Keratinocyte (primary cell): Measurements from ENCODE around the gene CATSPERZ. TPM values are rescaled to one million over a fixed set of nuclear protein-coding genes. Genes with fewer than 3 reads are reported as not detected.

Source experiments
- DNase-seq: peaks from one replicate; pipeline ENCODE4 v3.0.0-alpha.2; 2011; ENCODE audit warnings: low read depth, missing footprints, low spot score
- FAIRE-seq: peaks from 2 replicates; lab custom pipeline; 2011; peaks lifted over from hg19 to GRCh38; lab: Jason Lieb, UNC
- H2AFZ ChIP-seq: 2 replicates; pipeline ENCODE4 v1.6.0; 2012; ENCODE audit warnings: low read length, control low read depth, inconsistent platforms; ENCODE audit not compliant: control insufficient read depth
- H3K27ac ChIP-seq: 2 replicates; pipeline ENCODE4 v1.5.1; 2011; ENCODE audit warnings: low read length; ENCODE audit not compliant: control insufficient read depth, insufficient read depth
- H3K27me3 ChIP-seq: 3 replicates; pipeline ENCODE4 v1.6.0; 2011; ENCODE audit warnings: low read length; ENCODE audit not compliant: control insufficient read depth, insufficient read depth; ENCODE audit errors: extremely low read depth
- H3K36me3 ChIP-seq, 2 experiments: 2 replicates in 1 of 2; 3 replicates in 1 of 2; pipeline ENCODE4 v1.5.1; 2011; ENCODE audit warnings: low read length in 2 of 2, mild to moderate bottlenecking in 1 of 2; ENCODE audit not compliant: control insufficient read depth in 2 of 2, insufficient read depth in 2 of 2; ENCODE audit errors: extremely low read depth in 1 of 2
- H3K4me1 ChIP-seq: 3 replicates; pipeline ENCODE4 v1.5.1; 2011; ENCODE audit warnings: low read length; ENCODE audit not compliant: control insufficient read depth, insufficient read depth; ENCODE audit errors: extremely low read depth
- H3K4me2 ChIP-seq: 3 replicates; pipeline ENCODE4 v1.6.0; 2011; ENCODE audit warnings: low read depth, low read length; ENCODE audit not compliant: control insufficient read depth, insufficient read depth; ENCODE audit errors: extremely low read depth
- H3K4me3 ChIP-seq, 3 experiments: fragments of 200-600 bp in 1 of 3; sonication (generic) in 1 of 3; 2 replicates in 2 of 3; 3 replicates in 1 of 3; pipeline ENCODE4 v1.5.1; 2011 to 2016; ENCODE audit warnings: low read length in 3 of 3, mild to moderate bottlenecking in 3 of 3, control low read depth in 2 of 3, inconsistent platforms in 1 of 3, low read depth in 1 of 3, mixed read lengths in 1 of 3, mixed run types in 1 of 3, moderate library complexity in 1 of 3; ENCODE audit not compliant: control insufficient read depth in 2 of 3, insufficient read depth in 2 of 3; ENCODE audit errors: extremely low read depth in 1 of 3
- H3K79me2 ChIP-seq: 2 replicates; pipeline ENCODE4 v1.6.0; 2012; ENCODE audit warnings: low read length; ENCODE audit not compliant: control insufficient read depth, insufficient read depth
- H3K9ac ChIP-seq: 3 replicates; pipeline ENCODE4 v1.6.0; 2011; ENCODE audit warnings: low read length; ENCODE audit not compliant: control insufficient read depth, insufficient read depth; ENCODE audit errors: extremely low read depth
- H3K9me1 ChIP-seq: 3 replicates; pipeline ENCODE4 v1.6.0; 2011; ENCODE audit warnings: low read length; ENCODE audit not compliant: control insufficient read depth, insufficient read depth; ENCODE audit errors: extremely low read depth
- H3K9me3 ChIP-seq: 2 replicates; pipeline ENCODE4 v1.5.1; 2012; ENCODE audit warnings: low read depth, low read length; ENCODE audit not compliant: control insufficient read depth
- H4K20me1 ChIP-seq: 3 replicates; pipeline ENCODE4 v1.6.0; 2011; ENCODE audit warnings: low read length; ENCODE audit not compliant: control insufficient read depth, insufficient read depth; ENCODE audit errors: extremely low read depth
- CTCF ChIP-seq, 3 experiments: IDR thresholded peaks in 1 of 3; conservative IDR thresholded peaks in 1 of 3; optimal IDR thresholded peaks in 1 of 3; 2 replicates in 2 of 3; 3 replicates in 1 of 3; pipeline versions ENCODE3 to v1.5.1; 2011; ENCODE audit warnings: low read length in 3 of 3, mild to moderate bottlenecking in 3 of 3, moderate library complexity in 2 of 3, control low read depth in 1 of 3, inconsistent platforms in 1 of 3; ENCODE audit not compliant: insufficient read depth in 2 of 3; ENCODE audit errors: extremely low read depth in 1 of 3
- EZH2 ChIP-seq: IDR thresholded peaks from one replicate; pipeline ENCODE4 v1.6.1; 2012; ENCODE audit warnings: inconsistent platforms, mild to moderate bottlenecking, low read length, moderate library complexity
- dilution Hi-C: fragments of 300-500 bp; cut with MboI; formaldehyde crosslinking; loops from one replicate; pipeline ENCODE4 v1.7.0; 2020; ENCODE audit warnings: low sequenced_read_pairs; ENCODE audit not compliant: extremely low pct_ligation_motif_present
- polyA plus RNA-seq, 5 experiments: library from polyadenylated mRNA; depleted of rRNA in 3 of 5; stranded (reverse) in 3 of 5; stranded (forward) in 1 of 5; unstranded in 1 of 5; fragments of >200 nt; gene quantifications; 1 replicate in 1 of 5; 2 replicates in 3 of 5; 3 replicates in 1 of 5; pipeline versions ENCODE4 v1.2.1 to v1.2.3, GENCODE V29; 2011 to 2012; ENCODE audit warnings: missing spikeins in 2 of 5, low read depth in 1 of 5, low replicate concordance in 1 of 5

CATSPERZ gene
- polyA plus RNA-seq, 1 donor (not counting 4 experiments of a cell fraction or from before 2014, with no cell fraction given): 0.29 TPM

- H3K9ac ChIP-seq: no peak overlapping the region
- H3K4me2 ChIP-seq: no peak overlapping the region
- H3K27ac ChIP-seq: no peak overlapping the region
- FAIRE-seq (no peak), DNase-seq (no peak)
- TF ChIP-seq CTCF (optimal IDR thresholded peaks at IDR 0.05 in 1 of 3, IDR thresholded peaks at IDR 0.05 in 1 of 3, conservative IDR thresholded peaks at IDR 0.05 in 1 of 3; ENCODE audit: extremely low read depth in 1 of 3, insufficient read depth in 2 of 3, low read length in 3 of 3) (no peak), EZH2 (no peak)
- H3K9me3 ChIP-seq: no peaks in the 10 kb centered on the region
- H3K4me1 ChIP-seq: peaks cover 22% of the 10 kb centered on the region
- dilution Hi-C loops: no loop called here
- H3K4me3 ChIP-seq: no peak overlapping the region
- peaks cover 12 to 19% of the 10 kb centered on the region in 2 experiments for H3K36me3 ChIP-seq
- H3K27me3 ChIP-seq: no peaks in the 10 kb centered on the region
- H3K9me1 ChIP-seq: no peaks in the 10 kb centered on the region
- H3K79me2 ChIP-seq: peaks cover 12% of the 10 kb centered on the region
- no peak overlapping the region for H2AFZ ChIP-seq
- no peaks in the 10 kb centered on the region for H4K20me1 ChIP-seq
These were observed 21.5 kb upstream of the CATSPERZ start for GRCh38 chr11:64278576-64279190.

- peaks cover 14% of the 10 kb centered on the region for H3K4me1 ChIP-seq
- no peak overlapping the region for H3K4me3 ChIP-seq
- no peak for DNase-seq
- no peaks in the 10 kb centered on the region for H3K9me1 ChIP-seq
- no peak overlapping the region for H2AFZ ChIP-seq
- no peak overlapping the region for H3K9ac ChIP-seq
- H4K20me1 ChIP-seq: no peaks in the 10 kb centered on the region
- no peaks in the 10 kb centered on the region for H3K27me3 ChIP-seq
- H3K36me3 ChIP-seq: peaks cover 11 to 19% of the 10 kb centered on the region in 2 experiments
- no peak for TF ChIP-seq EZH2
- TF ChIP-seq CTCF (optimal IDR thresholded peaks at IDR 0.05 in 1 of 3, IDR thresholded peaks at IDR 0.05 in 1 of 3, conservative IDR thresholded peaks at IDR 0.05 in 1 of 3; ENCODE audit: extremely low read depth in 1 of 3, insufficient read depth in 2 of 3, low read length in 3 of 3): no peak
- dilution Hi-C loops: no loop called here
- no peak overlapping the region for H3K27ac ChIP-seq
- FAIRE-seq: no peak
- H3K79me2 ChIP-seq: peaks cover 13% of the 10 kb centered on the region
- H3K4me2 ChIP-seq: no peak overlapping the region
- H3K9me3 ChIP-seq: no peaks in the 10 kb centered on the region
These were observed 18.0 kb upstream of the CATSPERZ start for GRCh38 chr11:64281957-64282770.
